CD4-positive, alpha-beta T cell (primary cell): ENCODE results near the gene TDRD9. TPM values are rescaled to one million over a fixed set of nuclear protein-coding genes. Genes with fewer than 3 reads are reported as not detected.

ENCODE experiments used
- ATAC-seq: fragments of 200-7000 bp; cut with Tn5 transposase; one replicate; pipeline ENCODE4 v1.10.0; 2022; ENCODE audit warnings: mild to moderate bottlenecking; ENCODE audit not compliant: poor library complexity
- CTCF ChIA-PET: fragments of 350-600 bp; sonication (Branson Sonifier 250); formaldehyde crosslinking; loops from one replicate; lab custom pipeline; 2021; ENCODE audit warnings: antibody characterized with exemption, inconsistent platforms; lab: Charles Lee
- POLR2A ChIA-PET: fragments of 350-600 bp; sonication (Branson Sonifier 250); formaldehyde crosslinking; loops from one replicate; lab custom pipeline; 2021; ENCODE audit warnings: antibody characterized with exemption, inconsistent platforms; lab: Charles Lee
- DNase-seq, 14 experiments: peaks; one replicate each; pipeline ENCODE4 v3.0.0-alpha.2; 2013 to 2020; ENCODE audit warnings: mixed read lengths in 2 of 14
- H3K27ac ChIP-seq, 2 donors: one replicate each; pipeline versions ENCODE4 v1.5.1 to v1.7.0; 2013; ENCODE audit warnings: low read length in 2 of 2, low read depth in 1 of 2, mild to moderate bottlenecking in 1 of 2
- H3K27me3 ChIP-seq, 2 experiments: 1 replicate in 1 of 2; 2 replicates in 1 of 2; pipeline versions ENCODE4 v1.6.1 to v1.7.0; 2013; ENCODE audit warnings: low read length in 2 of 2, control low read depth in 1 of 2, mild to moderate bottlenecking in 1 of 2, moderate library complexity in 1 of 2; ENCODE audit not compliant: insufficient read depth in 2 of 2, control insufficient read depth in 1 of 2
- H3K36me3 ChIP-seq: one replicate; pipeline ENCODE4 v1.6.1; 2013; ENCODE audit warnings: low read length, control low read depth; ENCODE audit not compliant: insufficient read depth
- H3K4me1 ChIP-seq: one replicate; pipeline ENCODE4 v1.6.1; 2013; ENCODE audit warnings: low read length, control low read depth; ENCODE audit not compliant: insufficient read depth
- H3K4me3 ChIP-seq: one replicate; pipeline ENCODE4 v1.5.1; 2013; ENCODE audit warnings: mild to moderate bottlenecking, low read length, moderate library complexity
- H3K9me3 ChIP-seq, 2 experiments: 1 replicate in 1 of 2; 2 replicates in 1 of 2; pipeline versions ENCODE4 v1.6.1 to v1.7.0; 2013; ENCODE audit warnings: low read length in 2 of 2, mild to moderate bottlenecking in 2 of 2, control low read depth in 1 of 2, moderate library complexity in 1 of 2; ENCODE audit not compliant: control insufficient read depth in 1 of 2, insufficient read depth in 1 of 2
- H3K27ac Mint-ChIP-seq: one replicate; pipeline ENCODE4 v1.8.0; 2020; ENCODE audit warnings: mixed read lengths
- H3K27me3 Mint-ChIP-seq: one replicate; pipeline ENCODE4 v1.8.0; 2021; ENCODE audit warnings: mixed read lengths
- H3K36me3 Mint-ChIP-seq: one replicate; pipeline ENCODE4 v1.8.0; 2021; ENCODE audit warnings: low read depth, mixed read lengths
- H3K4me1 Mint-ChIP-seq: one replicate; pipeline ENCODE4 v1.8.0; 2021; ENCODE audit warnings: low read depth, mixed read lengths
- H3K4me3 Mint-ChIP-seq: one replicate; pipeline ENCODE4 v1.8.0; 2020; ENCODE audit warnings: mild to moderate bottlenecking, mixed read lengths
- H3K9me3 Mint-ChIP-seq: one replicate; pipeline ENCODE4 v1.8.0; 2020; ENCODE audit warnings: mixed read lengths
- intact Hi-C, 2 experiments: fragments of 100-400 bp; cut with DNase I in 1 of 2; cut with micrococcal nuclease in 1 of 2; formaldehyde crosslinking; loops; one replicate each; pipeline versions ENCODE4 v1.15.1 to v1.9.0; 2023 to 2025; cut with DNase I, micrococcal nuclease
- total RNA-seq, 174 experiments: library from RNA in 2 of 174; stranded (reverse) in 2 of 174; gene quantifications; one replicate each; pipeline ENCODE4 v1.2.3 and lab custom pipeline; 2021 to 2026
- TF ChIP-seq, protein P1 (sequence below): fragments of 200-600 bp; IDR thresholded peaks from one replicate; pipeline ENCODE4 v1.8.0; 2022; ENCODE audit warnings: antibody characterized with exemption, mild to moderate bottlenecking

The TDRD9 gene
- total RNA-seq, 2 experiments from 2014 or later: 0.17 to 0.27 TPM

DNA sequence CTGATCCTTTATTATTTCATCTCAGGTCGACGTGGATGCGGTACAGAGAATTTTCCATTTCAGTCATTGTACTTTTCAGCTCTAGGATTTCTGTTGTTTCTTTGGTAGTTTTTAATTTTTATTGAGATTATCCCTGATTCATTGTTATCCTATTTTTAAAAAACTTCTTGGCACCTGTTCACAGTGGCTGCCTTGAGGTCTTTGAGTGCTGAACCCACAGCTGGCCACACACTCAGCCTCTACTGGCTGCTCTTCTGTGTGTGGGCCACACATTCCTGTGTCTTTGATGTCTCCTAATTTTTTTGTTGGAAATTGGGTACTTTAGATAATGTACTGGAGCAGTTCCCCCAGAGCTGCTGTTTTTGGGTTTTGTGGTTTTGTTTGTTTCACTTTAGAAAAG lies 119.5 kb downstream of the TDRD9 start:
- H3K9me3 ChIP-seq: no peaks in the 10 kb centered on the region
- no peak for ATAC-seq

DNA sequence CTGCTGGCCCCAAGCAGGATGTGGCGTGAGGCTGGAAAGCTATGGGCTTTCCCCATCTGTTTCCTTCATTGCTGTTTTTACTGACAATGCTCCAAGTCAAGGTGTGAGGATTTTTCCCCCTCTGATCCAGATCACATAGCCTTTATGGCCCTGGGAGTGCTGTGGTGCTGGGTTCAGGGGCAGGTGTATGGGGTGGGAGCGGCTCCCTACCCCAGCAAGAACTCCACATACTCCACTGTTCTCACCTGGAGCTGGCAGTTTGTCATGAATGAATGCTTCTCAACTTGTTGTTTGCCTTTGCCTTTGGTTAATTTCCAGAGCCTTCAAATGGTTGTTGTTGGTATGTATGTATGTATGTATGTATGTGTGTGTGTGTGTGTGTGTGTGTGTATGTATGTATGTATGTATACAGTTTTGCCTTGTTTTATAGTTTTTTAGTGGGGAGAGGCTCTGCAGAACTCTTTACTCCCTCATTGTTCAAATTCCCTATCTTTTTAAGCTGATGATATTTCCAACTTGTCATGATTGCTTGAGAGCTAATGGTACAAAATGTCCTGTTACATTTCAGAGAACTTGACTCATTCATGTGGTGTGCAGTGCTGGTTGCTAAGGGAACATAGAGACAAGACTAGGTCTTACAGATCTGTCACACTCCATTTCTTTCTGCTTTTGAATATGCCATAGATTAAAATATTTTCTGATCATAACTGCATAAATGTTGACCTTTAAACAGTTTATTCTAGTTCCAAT lies 120.7 kb downstream of the TDRD9 start:
- intact Hi-C loops: no loop called here
- H3K36me3 Mint-ChIP-seq: no peaks in the 10 kb centered on the region
- Histone ChIP-seq H3K4me1 (no peaks in the 10 kb centered on the region), H3K4me3 (no peak overlapping the region), H3K36me3 (no peaks in the 10 kb centered on the region), H3K27ac (no peak overlapping the region), H3K9me3 (no peaks in the 10 kb centered on the region), H3K27me3 (peaks cover 0 to 2% of the 10 kb centered on the region in 2 experiments)
- peaks cover 22% of the 10 kb centered on the region for H3K27me3 Mint-ChIP-seq
- H3K9me3 Mint-ChIP-seq: no peaks in the 10 kb centered on the region
- TF ChIP-seq, protein P1, sequence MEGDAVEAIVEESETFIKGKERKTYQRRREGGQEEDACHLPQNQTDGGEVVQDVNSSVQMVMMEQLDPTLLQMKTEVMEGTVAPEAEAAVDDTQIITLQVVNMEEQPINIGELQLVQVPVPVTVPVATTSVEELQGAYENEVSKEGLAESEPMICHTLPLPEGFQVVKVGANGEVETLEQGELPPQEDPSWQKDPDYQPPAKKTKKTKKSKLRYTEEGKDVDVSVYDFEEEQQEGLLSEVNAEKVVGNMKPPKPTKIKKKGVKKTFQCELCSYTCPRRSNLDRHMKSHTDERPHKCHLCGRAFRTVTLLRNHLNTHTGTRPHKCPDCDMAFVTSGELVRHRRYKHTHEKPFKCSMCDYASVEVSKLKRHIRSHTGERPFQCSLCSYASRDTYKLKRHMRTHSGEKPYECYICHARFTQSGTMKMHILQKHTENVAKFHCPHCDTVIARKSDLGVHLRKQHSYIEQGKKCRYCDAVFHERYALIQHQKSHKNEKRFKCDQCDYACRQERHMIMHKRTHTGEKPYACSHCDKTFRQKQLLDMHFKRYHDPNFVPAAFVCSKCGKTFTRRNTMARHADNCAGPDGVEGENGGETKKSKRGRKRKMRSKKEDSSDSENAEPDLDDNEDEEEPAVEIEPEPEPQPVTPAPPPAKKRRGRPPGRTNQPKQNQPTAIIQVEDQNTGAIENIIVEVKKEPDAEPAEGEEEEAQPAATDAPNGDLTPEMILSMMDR: no peak
- POLR2A ChIA-PET: no interaction called here
- no peak overlapping the region for H3K27ac Mint-ChIP-seq
- H3K4me1 Mint-ChIP-seq: no peaks in the 10 kb centered on the region
- CTCF ChIA-PET: no interaction called here
- DNase-seq (no peak), ATAC-seq (no peak)
- H3K4me3 Mint-ChIP-seq: no peak overlapping the region

More for the DNA sequence above, 119.5 kb downstream of the TDRD9 start:
- H3K27me3 ChIP-seq: peaks cover 0 to 2% of the 10 kb centered on the region in 2 experiments
- H3K4me1 ChIP-seq: no peaks in the 10 kb centered on the region
- no peak overlapping the region for H3K4me3 Mint-ChIP-seq
- ChIA-PET POLR2A (no interaction called here), CTCF (no interaction called here)
- H3K4me3 ChIP-seq: no peak overlapping the region
- no peaks in the 10 kb centered on the region for H3K36me3 Mint-ChIP-seq
- no peaks in the 10 kb centered on the region for H3K9me3 Mint-ChIP-seq
- H3K27ac Mint-ChIP-seq: no peak overlapping the region
- TF ChIP-seq, protein P1: no peak
- no peaks in the 10 kb centered on the region for H3K36me3 ChIP-seq
- no peaks in the 10 kb centered on the region for H3K4me1 Mint-ChIP-seq
- no peak for DNase-seq
- intact Hi-C loops: no loop called here
- peaks cover 16% of the 10 kb centered on the region for H3K27me3 Mint-ChIP-seq
- no peak overlapping the region for H3K27ac ChIP-seq

DNA sequence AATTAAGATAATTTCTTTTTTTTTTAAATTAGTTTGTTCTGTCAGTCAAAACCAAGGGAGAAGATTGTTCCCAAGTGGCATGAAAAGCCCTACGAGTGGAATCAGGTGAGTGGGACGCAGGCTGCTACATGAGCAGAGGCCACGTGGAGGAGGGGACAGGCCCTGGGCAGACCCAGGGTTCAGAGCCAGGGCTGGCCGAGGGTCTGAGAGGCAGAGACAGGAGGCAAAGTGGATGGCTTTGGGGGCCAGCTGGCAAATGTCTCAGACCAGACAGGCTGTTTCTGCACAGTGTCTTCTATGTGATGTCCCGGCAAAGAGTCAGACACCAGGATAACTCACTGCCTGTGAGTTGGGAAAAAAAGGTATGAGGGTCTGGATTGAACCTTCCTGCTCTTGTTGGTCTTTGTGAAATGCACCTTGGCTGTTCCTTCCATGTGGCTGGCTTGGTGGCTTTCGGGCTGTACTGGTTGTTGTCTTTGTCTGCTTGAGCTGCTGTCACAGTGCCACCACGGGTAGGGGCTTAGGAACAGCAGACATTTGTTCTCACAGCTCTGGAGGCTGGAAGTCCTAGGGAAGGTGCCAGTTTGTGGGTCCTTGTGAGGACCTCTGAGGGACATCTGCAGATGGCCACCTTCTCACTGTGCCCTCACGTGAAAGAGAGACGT lies 121.5 kb downstream of the TDRD9 start:
- Mint-ChIP-seq H3K4me1 (no peaks in the 10 kb centered on the region), H3K27me3 (peaks cover 28% of the 10 kb centered on the region), H3K36me3 (no peaks in the 10 kb centered on the region), H3K9me3 (no peaks in the 10 kb centered on the region), H3K4me3 (no peak overlapping the region), H3K27ac (no peak overlapping the region)
- Histone ChIP-seq H3K9me3 (no peaks in the 10 kb centered on the region), H3K4me3 (no peak overlapping the region), H3K4me1 (no peaks in the 10 kb centered on the region), H3K36me3 (no peaks in the 10 kb centered on the region), H3K27ac (no peak overlapping the region), H3K27me3 (peaks cover 0 to 2% of the 10 kb centered on the region in 2 experiments)
- intact Hi-C loops: no loop called here
- TF ChIP-seq, protein P1: no peak
- ChIA-PET CTCF (no interaction called here), POLR2A (no interaction called here)
- ATAC-seq: no peak
- no peak for DNase-seq
